ENCODE measurements around the gene TAS2R60.
"Not testable (repeated sequence)": the region's sequence is repeated elsewhere in the genome, so short reads cannot be mapped to it uniquely, and the experiment has no call there.

Gene TAS2R60

GRCh38 chr7:143411976-143412708 is 31.1 kb upstream of the TAS2R60 start:
- no peak for DNase-seq (ENCODE audit: low spot score)

GRCh38 chr7:143413123-143413522 is 30.1 kb upstream of the TAS2R60 start:
- DNase-seq (ENCODE audit: low spot score), result no peak

GRCh38 chr7:143415209-143415608 is 28.0 kb upstream of the TAS2R60 start:
- DNase-seq (ENCODE audit: low spot score), result not testable (repeated sequence)

- no peak for DNase-seq (ENCODE audit: low spot score)
These were observed 27.4 kb upstream of the TAS2R60 start for GRCh38 chr7:143415742-143416397.

GRCh38 chr7:143416565-143417149 is 26.6 kb upstream of the TAS2R60 start:
- DNase-seq (ENCODE audit: low spot score), result no peak

GRCh38 chr7:143417734-143418383 is 25.4 kb upstream of the TAS2R60 start:
- DNase-seq (ENCODE audit: low spot score), result no peak

- no peak for DNase-seq (ENCODE audit: low spot score)
These were observed 24.4 kb upstream of the TAS2R60 start for GRCh38 chr7:143418681-143419458.

- no peak for DNase-seq (ENCODE audit: low spot score)
These were observed 23.4 kb upstream of the TAS2R60 start for GRCh38 chr7:143419880-143420279.

- not testable (repeated sequence) for DNase-seq (ENCODE audit: low spot score)
These were observed 22.6 kb upstream of the TAS2R60 start for GRCh38 chr7:143420624-143421023.

GRCh38 chr7:143422033-143422432 is 21.2 kb upstream of the TAS2R60 start:
- DNase-seq (ENCODE audit: low spot score), result no peak

- DNase-seq (ENCODE audit: low spot score), result not testable (repeated sequence)
These were observed 18.8 kb upstream of the TAS2R60 start for GRCh38 chr7:143424476-143424875.

GRCh38 chr7:143426479-143427142 is 16.6 kb upstream of the TAS2R60 start:
- DNase-seq (ENCODE audit: low spot score), result no peak

GRCh38 chr7:143429770-143430698 is 13.2 kb upstream of the TAS2R60 start:
- no peak for DNase-seq (ENCODE audit: low spot score)

GRCh38 chr7:143431109-143431508 is 12.1 kb upstream of the TAS2R60 start:
- no peak for DNase-seq (ENCODE audit: low spot score)

- DNase-seq (ENCODE audit: low spot score), result no peak
These were observed 9.5 kb upstream of the TAS2R60 start for GRCh38 chr7:143433759-143434158.

- DNase-seq (ENCODE audit: low spot score), result no peak
These were observed 8.6 kb upstream of the TAS2R60 start for GRCh38 chr7:143434660-143435059.

GRCh38 chr7:143435266-143435665 is 8.0 kb upstream of the TAS2R60 start:
- DNase-seq (ENCODE audit: low spot score), result no peak

- no peak for DNase-seq (ENCODE audit: low spot score)
These were observed 6.8 kb upstream of the TAS2R60 start for GRCh38 chr7:143436325-143436946.

GRCh38 chr7:143437578-143437977 is 5.7 kb upstream of the TAS2R60 start:
- no peak for DNase-seq (ENCODE audit: low spot score)

GRCh38 chr7:143439866-143440265 is 3.4 kb upstream of the TAS2R60 start:
- no peak for DNase-seq (ENCODE audit: low spot score)

All from ecto neural progenitor cell (in vitro differentiated cells).